ENCODE data around the gene GALNT2. TPM values are rescaled to one million over a fixed set of nuclear protein-coding genes. Genes with fewer than 3 reads are reported as not detected.

GALNT2 gene
- total RNA-seq, 1 donor from 2014 or later: 36.0 TPM

DNA sequence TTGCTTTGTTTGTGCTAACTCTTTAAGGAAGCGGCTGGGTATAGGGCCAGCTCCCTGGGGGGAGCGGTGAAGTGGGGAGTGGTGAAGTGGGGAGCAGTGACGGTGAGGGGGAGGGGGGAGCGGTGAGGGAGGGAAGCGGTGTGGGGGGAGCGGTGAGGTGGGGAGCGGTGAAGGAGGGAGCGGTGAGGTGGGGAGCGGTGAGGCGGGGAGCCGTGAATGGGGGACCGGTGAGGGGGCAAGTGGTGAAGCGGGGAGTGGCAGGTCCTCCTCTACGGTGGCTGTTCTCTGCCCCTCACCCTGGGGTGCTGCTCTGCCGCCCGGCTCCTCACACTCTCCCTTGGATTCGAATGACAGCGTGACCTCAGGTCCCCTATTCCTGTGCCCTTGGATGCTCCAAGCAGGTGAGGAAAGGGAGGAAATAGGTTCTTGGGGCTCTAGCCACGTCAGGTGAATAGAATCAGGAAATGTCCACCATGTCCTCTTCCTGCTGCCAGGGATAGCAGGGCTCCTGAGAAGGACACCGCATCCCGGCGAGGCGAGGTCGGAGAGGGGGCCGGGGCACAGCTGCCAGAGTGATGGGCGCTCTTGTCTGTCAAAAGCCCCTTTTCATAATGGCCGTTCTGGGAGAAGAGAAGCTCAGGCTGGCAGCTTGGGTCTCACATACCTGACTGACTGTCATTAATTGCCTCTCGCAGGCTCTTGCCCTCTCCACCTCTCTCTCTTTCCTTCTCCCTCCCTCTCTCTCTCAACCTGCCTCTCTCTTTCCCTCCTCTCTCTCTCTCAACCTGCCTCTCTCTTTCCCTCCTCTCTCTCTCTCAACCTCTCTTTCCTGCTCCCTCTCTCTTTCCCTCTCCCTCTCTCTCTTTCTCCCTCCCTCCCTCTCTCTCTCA lies 224.9 kb downstream of the GALNT2 start:
- no peak overlapping the region for H3K27ac ChIP-seq (ENCODE audit: low read depth, low read length)
- peaks cover 5 to 13% (median 11%) of the 10 kb centered on the region in 3 donors for H3K27me3 ChIP-seq (ENCODE audit: control insufficient read depth in 3 of 3, insufficient read depth in 3 of 3, low read length in 3 of 3)
- H3K9ac ChIP-seq (ENCODE audit: low read depth in 1 of 3, low read length in 3 of 3): no peak overlapping the region
- H3K36me3 ChIP-seq (ENCODE audit: control insufficient read depth in 3 of 3, insufficient read depth in 3 of 3, low read length in 3 of 3): no peaks in the 10 kb centered on the region
- no peaks in the 10 kb centered on the region for H3K4me1 ChIP-seq (ENCODE audit: control insufficient read depth in 3 of 3, insufficient read depth in 3 of 3, low read length in 3 of 3)
- no peaks in the 10 kb centered on the region for H3K9me3 ChIP-seq (ENCODE audit: control insufficient read depth in 3 of 3, low read length in 3 of 3)
- no peak overlapping the region for H3K4me3 ChIP-seq (ENCODE audit: low read length in 3 of 3)

DNA sequence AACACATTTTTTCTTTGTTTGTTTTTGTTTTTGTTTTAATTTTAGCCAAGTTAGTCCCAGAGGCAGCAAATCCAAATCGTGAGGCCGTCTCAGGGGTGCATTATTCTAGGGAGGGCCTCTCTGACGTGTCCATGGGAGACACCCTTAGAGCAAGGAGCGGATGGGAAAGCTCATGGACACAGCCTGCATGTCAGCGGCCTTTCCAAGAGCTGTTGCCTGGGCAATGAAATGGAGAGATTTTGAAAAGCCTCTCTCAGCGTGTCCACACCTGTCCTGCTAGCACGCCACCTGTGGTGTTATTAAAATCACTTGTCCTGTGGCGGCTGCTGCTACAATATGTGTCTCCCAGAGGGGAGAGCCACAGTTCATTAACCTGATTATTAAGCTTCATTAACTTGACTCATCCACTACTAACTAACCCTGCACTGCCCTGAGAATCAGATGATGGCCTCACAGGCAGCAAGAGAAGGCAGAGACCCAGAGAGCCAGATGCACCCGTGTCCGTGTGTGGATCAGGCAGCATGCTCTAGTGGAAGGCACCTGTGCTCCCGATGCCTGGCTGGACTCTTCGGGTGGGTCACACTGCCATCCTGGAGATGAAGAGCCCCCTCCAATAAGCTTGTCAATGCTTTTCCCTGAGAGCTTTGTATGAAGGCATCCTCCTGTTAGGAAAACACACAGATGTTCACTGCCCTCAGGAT lies 225.8 kb downstream of the GALNT2 start:
- Histone ChIP-seq H3K36me3 (ENCODE audit: control insufficient read depth in 3 of 3, insufficient read depth in 3 of 3, low read length in 3 of 3) (no peaks in the 10 kb centered on the region), H3K4me3 (ENCODE audit: low read length in 3 of 3) (no peak overlapping the region), H3K9me3 (ENCODE audit: control insufficient read depth in 3 of 3, low read length in 3 of 3) (no peaks in the 10 kb centered on the region), H3K9ac (ENCODE audit: low read depth in 1 of 3, low read length in 3 of 3) (no peak overlapping the region), H3K27ac (ENCODE audit: low read depth, low read length) (no peak overlapping the region), H3K4me1 (ENCODE audit: control insufficient read depth in 3 of 3, insufficient read depth in 3 of 3, low read length in 3 of 3) (no peaks in the 10 kb centered on the region), H3K27me3 (ENCODE audit: control insufficient read depth in 3 of 3, insufficient read depth in 3 of 3, low read length in 3 of 3) (peaks cover 3 to 13% (median 11%) of the 10 kb centered on the region in 3 donors)

DNA sequence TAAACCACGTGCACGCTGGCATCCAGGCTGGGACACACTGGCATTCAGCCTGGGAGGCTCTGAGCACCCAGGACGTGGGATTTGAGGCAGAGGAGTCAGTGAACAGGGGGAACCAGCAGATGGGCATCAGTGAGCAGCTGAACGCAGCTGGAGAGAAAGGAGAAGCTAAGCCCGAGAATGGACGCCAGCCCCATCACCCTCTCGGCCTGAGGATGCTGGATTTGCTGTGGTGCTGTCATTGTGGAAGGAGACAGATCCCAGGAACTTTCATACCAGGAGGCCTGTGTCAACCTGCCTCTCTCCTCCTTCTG lies 226.3 kb downstream of the GALNT2 start:
- H3K36me3 ChIP-seq (ENCODE audit: control insufficient read depth in 3 of 3, insufficient read depth in 3 of 3, low read length in 3 of 3): no peaks in the 10 kb centered on the region
- H3K27ac ChIP-seq (ENCODE audit: low read depth, low read length): no peak overlapping the region
- H3K4me3 ChIP-seq (ENCODE audit: low read length in 3 of 3): no peak overlapping the region
- no peak overlapping the region for H3K9ac ChIP-seq (ENCODE audit: low read depth in 1 of 3, low read length in 3 of 3)
- H3K4me1 ChIP-seq (ENCODE audit: control insufficient read depth in 3 of 3, insufficient read depth in 3 of 3, low read length in 3 of 3): no peaks in the 10 kb centered on the region
- H3K27me3 ChIP-seq (ENCODE audit: control insufficient read depth in 3 of 3, insufficient read depth in 3 of 3, low read length in 3 of 3): peaks cover 0 to 13% (median 11%) of the 10 kb centered on the region in 3 donors
- no peaks in the 10 kb centered on the region for H3K9me3 ChIP-seq (ENCODE audit: control insufficient read depth in 3 of 3, low read length in 3 of 3)

DNA sequence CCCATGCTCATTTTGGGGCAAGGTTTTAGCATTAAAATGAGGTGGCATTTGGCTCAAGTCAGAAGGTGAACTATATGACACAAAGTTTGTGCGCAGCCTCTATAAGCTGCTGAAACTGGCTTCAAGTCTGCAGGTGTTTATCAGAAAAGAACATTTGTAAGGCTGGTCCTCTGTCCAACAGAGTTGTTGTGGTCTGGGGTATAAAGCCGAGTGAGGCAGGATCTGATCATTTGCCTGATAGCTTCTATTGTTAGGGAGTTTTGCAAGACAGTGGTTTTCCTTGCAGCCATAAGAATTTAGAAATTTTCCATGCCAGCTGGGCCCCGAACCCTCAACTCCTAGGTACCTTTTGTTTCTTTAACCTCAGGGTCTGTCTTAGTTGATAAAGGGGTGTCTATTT lies 228.3 kb downstream of the GALNT2 start:
- Histone ChIP-seq H3K27me3 (ENCODE audit: control insufficient read depth in 3 of 3, insufficient read depth in 3 of 3, low read length in 3 of 3) (peaks cover 0 to 13% (median 11%) of the 10 kb centered on the region in 3 donors), H3K4me3 (ENCODE audit: low read length in 3 of 3) (no peak overlapping the region), H3K9ac (ENCODE audit: low read depth in 1 of 3, low read length in 3 of 3) (no peak overlapping the region), H3K9me3 (ENCODE audit: control insufficient read depth in 3 of 3, low read length in 3 of 3) (no peaks in the 10 kb centered on the region), H3K4me1 (ENCODE audit: control insufficient read depth in 3 of 3, insufficient read depth in 3 of 3, low read length in 3 of 3) (no peaks in the 10 kb centered on the region), H3K36me3 (ENCODE audit: control insufficient read depth in 3 of 3, insufficient read depth in 3 of 3, low read length in 3 of 3) (no peaks in the 10 kb centered on the region), H3K27ac (ENCODE audit: low read depth, low read length) (no peak overlapping the region)

- H3K36me3 ChIP-seq (ENCODE audit: control insufficient read depth in 3 of 3, insufficient read depth in 3 of 3, low read length in 3 of 3): no peaks in the 10 kb centered on the region
- H3K27me3 ChIP-seq (ENCODE audit: control insufficient read depth in 3 of 3, insufficient read depth in 3 of 3, low read length in 3 of 3): no peaks in the 10 kb centered on the region
- no peak overlapping the region for H3K9ac ChIP-seq (ENCODE audit: low read depth in 1 of 3, low read length in 3 of 3)
- no peak overlapping the region for H3K4me3 ChIP-seq (ENCODE audit: low read length in 3 of 3)
- no peaks in the 10 kb centered on the region for H3K9me3 ChIP-seq (ENCODE audit: control insufficient read depth in 3 of 3, low read length in 3 of 3)
- peaks cover 0 to 11% (median 7%) of the 10 kb centered on the region in 3 donors for H3K4me1 ChIP-seq (ENCODE audit: control insufficient read depth in 3 of 3, insufficient read depth in 3 of 3, low read length in 3 of 3)
- no peak overlapping the region for H3K27ac ChIP-seq (ENCODE audit: low read depth, low read length)
Measured at GRCh38 chr1:230299191-230300006, 232.4 kb downstream of the GALNT2 start.

- no peaks in the 10 kb centered on the region for H3K36me3 ChIP-seq (ENCODE audit: control insufficient read depth in 3 of 3, insufficient read depth in 3 of 3, low read length in 3 of 3)
- no peak overlapping the region for H3K4me3 ChIP-seq (ENCODE audit: low read length in 3 of 3)
- H3K27ac ChIP-seq (ENCODE audit: low read depth, low read length): no peak overlapping the region
- H3K27me3 ChIP-seq (ENCODE audit: control insufficient read depth in 3 of 3, insufficient read depth in 3 of 3, low read length in 3 of 3): no peaks in the 10 kb centered on the region
- H3K9ac ChIP-seq (ENCODE audit: low read depth in 1 of 3, low read length in 3 of 3): no peak overlapping the region
- H3K9me3 ChIP-seq (ENCODE audit: control insufficient read depth in 3 of 3, low read length in 3 of 3): no peaks in the 10 kb centered on the region
- H3K4me1 ChIP-seq (ENCODE audit: control insufficient read depth in 3 of 3, insufficient read depth in 3 of 3, low read length in 3 of 3): peaks cover 6 to 11% (median 10%) of the 10 kb centered on the region in 3 donors
Measured at GRCh38 chr1:230300322-230301301, 233.6 kb downstream of the GALNT2 start.

- Histone ChIP-seq H3K4me3 (ENCODE audit: low read length in 3 of 3) (no peak overlapping the region), H3K27me3 (ENCODE audit: control insufficient read depth in 3 of 3, insufficient read depth in 3 of 3, low read length in 3 of 3) (no peaks in the 10 kb centered on the region), H3K27ac (ENCODE audit: low read depth, low read length) (no peak overlapping the region), H3K4me1 (ENCODE audit: control insufficient read depth in 3 of 3, insufficient read depth in 3 of 3, low read length in 3 of 3) (peaks cover 6 to 11% (median 10%) of the 10 kb centered on the region in 3 donors), H3K36me3 (ENCODE audit: control insufficient read depth in 3 of 3, insufficient read depth in 3 of 3, low read length in 3 of 3) (no peaks in the 10 kb centered on the region), H3K9ac (ENCODE audit: low read depth in 1 of 3, low read length in 3 of 3) (no peak overlapping the region), H3K9me3 (ENCODE audit: control insufficient read depth in 3 of 3, low read length in 3 of 3) (no peaks in the 10 kb centered on the region)
Measured at GRCh38 chr1:230301322-230301721, 234.3 kb downstream of the GALNT2 start.

- H3K4me1 ChIP-seq (ENCODE audit: control insufficient read depth in 3 of 3, insufficient read depth in 3 of 3, low read length in 3 of 3): peaks cover 6 to 11% (median 10%) of the 10 kb centered on the region in 3 donors
- no peaks in the 10 kb centered on the region for H3K9me3 ChIP-seq (ENCODE audit: control insufficient read depth in 3 of 3, low read length in 3 of 3)
- H3K9ac ChIP-seq (ENCODE audit: low read depth in 1 of 3, low read length in 3 of 3): no peak overlapping the region
- H3K27ac ChIP-seq (ENCODE audit: low read depth, low read length): no peak overlapping the region
- H3K4me3 ChIP-seq (ENCODE audit: low read length in 3 of 3): no peak overlapping the region
- H3K36me3 ChIP-seq (ENCODE audit: control insufficient read depth in 3 of 3, insufficient read depth in 3 of 3, low read length in 3 of 3): no peaks in the 10 kb centered on the region
- no peaks in the 10 kb centered on the region for H3K27me3 ChIP-seq (ENCODE audit: control insufficient read depth in 3 of 3, insufficient read depth in 3 of 3, low read length in 3 of 3)
Measured at GRCh38 chr1:230301822-230302221, 234.8 kb downstream of the GALNT2 start.

DNA sequence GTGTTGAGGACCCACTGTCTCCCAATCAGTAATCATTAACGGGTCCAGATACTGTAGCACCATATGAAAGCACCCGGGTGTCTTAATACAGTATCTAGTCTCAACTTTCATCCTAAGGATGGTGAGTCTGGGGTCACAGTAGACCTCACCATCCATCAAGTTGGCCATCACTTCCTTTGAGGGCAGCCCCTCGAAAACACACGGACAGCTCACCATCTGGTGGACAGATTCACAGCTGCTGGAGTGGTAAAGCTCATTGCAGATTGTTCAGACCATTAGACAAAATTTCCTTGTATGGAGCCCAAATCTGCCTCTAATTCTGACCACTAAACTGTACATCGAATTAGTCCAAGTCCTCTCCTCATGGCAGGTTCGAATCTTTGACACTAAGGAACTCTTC lies 236.0 kb downstream of the GALNT2 start:
- H3K4me1 ChIP-seq (ENCODE audit: control insufficient read depth in 3 of 3, insufficient read depth in 3 of 3, low read length in 3 of 3): peaks cover 9 to 11% (median 10%) of the 10 kb centered on the region in 3 donors
- H3K27ac ChIP-seq (ENCODE audit: low read depth, low read length): no peak overlapping the region
- no peaks in the 10 kb centered on the region for H3K27me3 ChIP-seq (ENCODE audit: control insufficient read depth in 3 of 3, insufficient read depth in 3 of 3, low read length in 3 of 3)
- H3K9ac ChIP-seq (ENCODE audit: low read depth in 1 of 3, low read length in 3 of 3): no peak overlapping the region
- H3K4me3 ChIP-seq (ENCODE audit: low read length in 3 of 3): no peak overlapping the region
- H3K9me3 ChIP-seq (ENCODE audit: control insufficient read depth in 3 of 3, low read length in 3 of 3): no peaks in the 10 kb centered on the region
- H3K36me3 ChIP-seq (ENCODE audit: control insufficient read depth in 3 of 3, insufficient read depth in 3 of 3, low read length in 3 of 3): no peaks in the 10 kb centered on the region

Data from skeletal muscle tissue (tissue), 4 donors.